Suprapubic skin (tissue), 4 donors: ENCODE results near the gene CALY. TPM values are rescaled to one million over a fixed set of nuclear protein-coding genes. Genes with fewer than 3 reads are reported as not detected.

Source experiments
- DNase-seq, 2 donors: peaks; one replicate each; pipeline ENCODE4 v3.0.0-alpha.2; 2019; ENCODE audit warnings: low spot score in 2 of 2
- H3K27ac ChIP-seq: fragments of 200-600 bp; sonication (generic); one replicate; pipeline ENCODE4 v1.5.1; 2019
- H3K27me3 ChIP-seq: fragments of 200-600 bp; sonication (generic); one replicate; pipeline ENCODE4 v1.5.1; 2019
- H3K36me3 ChIP-seq: fragments of 200-600 bp; sonication (generic); one replicate; pipeline ENCODE4 v1.5.1; 2019
- H3K4me1 ChIP-seq: fragments of 200-600 bp; sonication (generic); one replicate; pipeline ENCODE4 v1.5.1; 2019
- H3K4me3 ChIP-seq: fragments of 200-600 bp; sonication (generic); one replicate; pipeline ENCODE4 v1.5.1; 2019; ENCODE audit warnings: mild to moderate bottlenecking
- H3K9me3 ChIP-seq: fragments of 200-600 bp; sonication (generic); one replicate; pipeline ENCODE4 v1.5.1; 2019
- EP300 ChIP-seq: sonication (generic); formaldehyde crosslinking; IDR thresholded peaks from one replicate; pipeline ENCODE4 v1.6.1; 2017; ENCODE audit warnings: antibody characterized with exemption
- POLR2A ChIP-seq, 2 donors: fragments of 450-650 bp; IDR thresholded peaks; one replicate each; pipeline ENCODE4 v1.6.1; 2017; ENCODE audit warnings: antibody characterized with exemption in 2 of 2, mild to moderate bottlenecking in 2 of 2, moderate library complexity in 2 of 2
- POLR2AphosphoS5 ChIP-seq, 3 donors: sonication (generic); formaldehyde crosslinking; IDR thresholded peaks; one replicate each; pipeline ENCODE4 v1.6.1; 2017; ENCODE audit warnings: antibody characterized with exemption in 3 of 3
- WGBS: methylation state at CpG from one replicate; pipeline ENCODE4 v1.1.5; 2018; 5-methylcytosine and 5-hydroxymethylcytosine counted together
- total RNA-seq, 4 donors: library from RNA; depleted of rRNA; stranded (reverse); fragments of >200 nt; gene quantifications; one replicate each; pipeline ENCODE4 v1.1.0, GENCODE V29; 2016
- TF ChIP-seq, protein P1 (sequence below), 2 donors: fragments of 200-600 bp in 1 of 2; fragments of 450-650 bp in 1 of 2; sonication (generic) in 1 of 2; IDR thresholded peaks; one replicate each; pipeline ENCODE4 v1.5.1; 2016 to 2019; ENCODE audit warnings: antibody characterized with exemption in 2 of 2, mild to moderate bottlenecking in 1 of 2, moderate library complexity in 1 of 2

Gene CALY
- total RNA-seq, 4 donors from 2014 or later = 0.30 TPM; not detected in 3

DNA sequence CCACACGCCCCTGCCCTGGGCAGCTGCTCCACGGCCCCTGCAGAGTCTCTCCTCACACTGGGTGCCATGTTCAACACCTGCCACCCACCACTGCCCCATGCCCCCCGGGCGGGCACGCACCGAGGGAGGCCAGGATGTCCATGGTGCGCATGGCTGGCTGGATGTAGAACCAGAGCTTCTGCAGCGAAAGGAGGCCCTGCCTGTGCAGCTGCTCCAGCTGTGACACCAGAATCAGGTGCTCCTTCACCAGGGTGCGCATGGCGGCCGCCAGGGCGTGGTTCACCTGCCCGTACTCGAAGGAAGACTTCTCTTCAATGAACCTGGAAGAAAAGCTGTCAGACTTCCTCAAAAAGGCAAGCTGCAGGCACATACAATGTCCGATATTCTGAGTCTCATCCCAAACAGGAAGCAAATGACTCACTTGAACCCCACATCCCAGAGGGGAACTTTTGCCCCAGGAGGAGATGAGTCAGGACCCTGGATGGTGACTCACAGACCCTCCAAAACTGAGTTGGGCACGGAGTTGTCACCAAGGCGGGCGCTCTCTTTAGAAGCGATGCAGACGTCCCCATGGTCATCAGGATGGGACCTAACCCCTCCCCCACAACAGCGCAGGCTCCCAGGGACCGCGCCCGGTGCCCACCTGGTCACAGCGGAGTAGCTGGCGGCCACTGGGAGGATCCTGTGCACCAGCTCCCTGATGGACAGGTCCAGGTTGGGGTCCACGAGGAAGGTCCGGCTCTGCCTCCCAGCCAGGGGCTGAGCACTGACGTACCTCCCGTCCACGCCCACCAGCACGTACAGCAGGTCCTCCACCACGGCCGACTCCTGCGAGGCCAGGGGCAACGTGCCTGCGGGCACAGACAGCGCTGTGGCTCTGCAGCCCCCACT, 43.5 kb downstream of the CALY start:
- no peak for DNase-seq
- WGBS = 97% methylated on average over 4 of the region's 38 CpGs
- Histone ChIP-seq H3K9me3 (no peaks in the 10 kb centered on the region), H3K36me3 (peaks cover 89% of the 10 kb centered on the region), H3K27ac (no peak overlapping the region), H3K4me1 (no peaks in the 10 kb centered on the region), H3K27me3 (no peaks in the 10 kb centered on the region), H3K4me3 (no peak overlapping the region)
- TF ChIP-seq POLR2AphosphoS5 (IDR thresholded peaks at IDR 0.05) (no peak), POLR2A (IDR thresholded peaks at IDR 0.05) (no peak), EP300 (no peak)
- TF ChIP-seq, protein P1, sequence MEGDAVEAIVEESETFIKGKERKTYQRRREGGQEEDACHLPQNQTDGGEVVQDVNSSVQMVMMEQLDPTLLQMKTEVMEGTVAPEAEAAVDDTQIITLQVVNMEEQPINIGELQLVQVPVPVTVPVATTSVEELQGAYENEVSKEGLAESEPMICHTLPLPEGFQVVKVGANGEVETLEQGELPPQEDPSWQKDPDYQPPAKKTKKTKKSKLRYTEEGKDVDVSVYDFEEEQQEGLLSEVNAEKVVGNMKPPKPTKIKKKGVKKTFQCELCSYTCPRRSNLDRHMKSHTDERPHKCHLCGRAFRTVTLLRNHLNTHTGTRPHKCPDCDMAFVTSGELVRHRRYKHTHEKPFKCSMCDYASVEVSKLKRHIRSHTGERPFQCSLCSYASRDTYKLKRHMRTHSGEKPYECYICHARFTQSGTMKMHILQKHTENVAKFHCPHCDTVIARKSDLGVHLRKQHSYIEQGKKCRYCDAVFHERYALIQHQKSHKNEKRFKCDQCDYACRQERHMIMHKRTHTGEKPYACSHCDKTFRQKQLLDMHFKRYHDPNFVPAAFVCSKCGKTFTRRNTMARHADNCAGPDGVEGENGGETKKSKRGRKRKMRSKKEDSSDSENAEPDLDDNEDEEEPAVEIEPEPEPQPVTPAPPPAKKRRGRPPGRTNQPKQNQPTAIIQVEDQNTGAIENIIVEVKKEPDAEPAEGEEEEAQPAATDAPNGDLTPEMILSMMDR (IDR thresholded peaks at IDR 0.05) = no peak

GRCh38 chr10:133289761-133290160, 46.9 kb downstream of the CALY start:
- TF ChIP-seq POLR2AphosphoS5 (IDR thresholded peaks at IDR 0.05) (no peak), POLR2A (IDR thresholded peaks at IDR 0.05) (no peak)
- TF ChIP-seq, protein P1 (IDR thresholded peaks at IDR 0.05) = no peak
- WGBS = 99% methylated on average over 10 of the region's 24 CpGs
- H3K36me3 ChIP-seq = peaks cover 87% of the 10 kb centered on the region

GRCh38 chr10:133287832-133288500, 48.7 kb downstream of the CALY start:
- H3K27me3 ChIP-seq = no peaks in the 10 kb centered on the region
- no peak overlapping the region for H3K27ac ChIP-seq
- TF ChIP-seq, protein P1 (IDR thresholded peaks at IDR 0.05) = no peak
- no peak overlapping the region for H3K4me3 ChIP-seq
- no peaks in the 10 kb centered on the region for H3K9me3 ChIP-seq
- H3K4me1 ChIP-seq = no peaks in the 10 kb centered on the region
- DNase-seq = no peak
- WGBS = 90% methylated on average over 20 of the region's 46 CpGs
- H3K36me3 ChIP-seq = peaks cover 87% of the 10 kb centered on the region

More at GRCh38 chr10:133289761-133290160, 46.9 kb downstream of the CALY start:
- Histone ChIP-seq H3K27me3 (no peaks in the 10 kb centered on the region), H3K4me1 (no peaks in the 10 kb centered on the region), H3K27ac (no peak overlapping the region), H3K4me3 (no peak overlapping the region), H3K9me3 (no peaks in the 10 kb centered on the region)
- DNase-seq = no peak

DNA sequence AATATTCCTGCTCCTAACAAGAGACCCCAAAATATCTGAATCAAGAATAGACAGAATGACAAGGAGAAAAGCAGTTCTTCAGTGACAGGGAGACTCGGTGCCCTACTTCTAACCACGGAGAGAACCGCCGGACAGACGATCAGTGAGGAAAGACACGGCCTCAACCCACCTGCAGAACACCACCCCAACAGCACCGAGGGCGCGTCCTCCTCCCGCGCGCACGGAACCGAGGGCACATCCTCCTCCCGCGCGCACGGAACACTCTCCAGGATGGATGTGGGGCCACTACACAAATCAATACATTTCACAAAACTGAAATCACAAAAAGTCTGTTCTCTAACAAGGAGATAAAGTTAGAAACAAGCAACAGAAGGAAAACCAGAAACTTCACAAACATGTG, 50.3 kb downstream of the CALY start:
- no peak for DNase-seq
- Histone ChIP-seq H3K36me3 (peaks cover 95% of the 10 kb centered on the region), H3K4me3 (no peak overlapping the region), H3K4me1 (no peaks in the 10 kb centered on the region), H3K27ac (no peak overlapping the region), H3K9me3 (no peaks in the 10 kb centered on the region), H3K27me3 (no peaks in the 10 kb centered on the region)
- 85% methylated on average over 18 of the region's 18 CpGs for WGBS
- TF ChIP-seq EP300 (no peak), POLR2A (IDR thresholded peaks at IDR 0.05) (no peak), POLR2AphosphoS5 (IDR thresholded peaks at IDR 0.05) (no peak)
- TF ChIP-seq, protein P1 (IDR thresholded peaks at IDR 0.05) = no peak

DNA sequence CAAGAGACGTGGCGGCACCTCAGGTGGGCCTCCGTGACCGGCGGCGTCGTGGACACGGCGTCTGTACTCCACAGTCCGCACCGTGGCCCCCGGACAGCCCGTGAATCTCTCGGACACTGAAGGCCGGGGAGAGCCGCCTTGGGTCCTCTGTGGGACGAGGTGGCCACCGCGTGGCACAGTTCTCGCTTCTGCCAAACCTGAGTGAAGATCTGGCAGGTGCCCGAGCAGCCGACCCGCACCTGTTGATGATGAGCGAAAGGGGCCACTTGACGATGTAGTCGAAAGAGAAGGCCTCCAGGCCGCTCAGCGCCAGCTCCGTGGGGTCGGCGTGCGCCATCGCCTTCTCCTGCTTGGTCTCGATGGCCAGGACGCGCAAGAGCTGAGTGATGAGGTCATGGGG, 51.5 kb downstream of the CALY start:
- Histone ChIP-seq H3K4me3 (no peak overlapping the region), H3K4me1 (no peaks in the 10 kb centered on the region), H3K27me3 (no peaks in the 10 kb centered on the region), H3K36me3 (peaks cover 98% of the 10 kb centered on the region), H3K27ac (no peak overlapping the region), H3K9me3 (no peaks in the 10 kb centered on the region)
- no peak for DNase-seq
- TF ChIP-seq POLR2AphosphoS5 (IDR thresholded peaks at IDR 0.05) (no peak), EP300 (no peak)
- TF ChIP-seq, protein P1 (IDR thresholded peaks at IDR 0.05) = no peak
- 94% methylated on average over 22 of the region's 36 CpGs for whole genome bisulfite sequencing
